HG02759 (cell line): Measurements from ENCODE around the gene OR6C70.

ENCODE experiments used
- ATAC-seq: cut with Tn5 transposase; IDR thresholded peaks from one replicate; pipeline ENCODE4 v1.9.1; 2021; ENCODE audit warnings: mild to moderate bottlenecking, moderate library complexity; ENCODE audit not compliant: unreplicated experiment

The OR6C70 gene

DNA sequence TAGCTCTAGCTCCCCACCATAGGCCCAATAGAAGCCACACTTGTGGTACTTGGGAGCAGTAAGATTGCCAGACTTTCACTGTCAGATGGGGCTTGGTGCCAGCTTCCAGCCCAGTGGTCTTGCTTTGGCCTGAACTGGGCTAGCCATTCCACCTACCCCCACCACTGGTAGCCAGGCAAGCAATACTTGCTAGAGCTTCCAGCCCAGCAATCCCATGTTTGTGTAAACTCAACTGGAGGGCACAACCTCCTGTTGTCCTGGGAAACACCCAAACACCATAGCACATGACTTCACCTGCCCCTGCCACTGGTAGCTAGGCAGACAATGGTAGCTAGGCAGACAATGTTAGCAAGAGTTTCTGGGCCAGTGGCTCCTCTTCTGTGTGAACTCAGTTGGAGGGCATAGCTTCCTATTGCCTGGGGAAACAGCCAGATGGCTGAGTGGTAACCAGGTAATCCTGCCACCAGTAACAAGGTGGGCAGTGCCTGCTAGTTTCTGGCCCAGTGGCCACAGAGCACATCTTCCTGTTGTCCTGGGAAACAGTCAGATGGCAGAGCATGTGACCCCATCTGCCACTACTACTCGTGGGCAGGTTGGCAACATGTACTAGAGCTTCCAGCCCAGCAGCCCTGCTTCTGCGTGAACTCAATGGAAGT, 49.5 kb downstream of the OR6C70 start:
- ATAC-seq, result no peak
